ENCODE results near the gene UBC.
"Not testable (repeated sequence)": the region's sequence is repeated elsewhere in the genome, so short reads cannot be mapped to it uniquely, and the experiment has no call there.

UBC gene

DNA sequence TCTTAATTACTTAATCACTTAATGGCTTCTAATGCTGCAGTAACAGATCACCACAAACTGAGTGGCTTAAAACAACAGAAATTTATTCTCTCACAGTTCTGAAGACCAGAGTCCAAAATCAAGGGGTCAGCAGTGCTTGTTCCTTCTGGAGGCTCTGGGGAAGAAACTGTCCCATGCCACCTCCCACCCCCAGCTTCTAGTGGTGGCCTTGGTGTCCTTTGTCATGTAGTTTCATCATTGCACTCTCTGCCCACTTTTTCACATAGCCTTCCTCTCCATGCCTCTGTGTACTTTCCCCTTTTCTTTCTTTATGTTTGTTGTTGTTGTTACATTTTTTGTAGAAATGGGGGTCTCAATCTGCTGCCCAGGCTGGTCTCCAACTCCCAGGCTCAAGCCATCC is 16.1 kb upstream of the UBC start:
- no peak for DNase-seq

GRCh38 chr12:124929649-124930419 is 15.4 kb upstream of the UBC start:
- DNase-seq = no peak

- no peak for DNase-seq
Measured at GRCh38 chr12:124928912-124929530, 14.6 kb upstream of the UBC start.

DNA sequence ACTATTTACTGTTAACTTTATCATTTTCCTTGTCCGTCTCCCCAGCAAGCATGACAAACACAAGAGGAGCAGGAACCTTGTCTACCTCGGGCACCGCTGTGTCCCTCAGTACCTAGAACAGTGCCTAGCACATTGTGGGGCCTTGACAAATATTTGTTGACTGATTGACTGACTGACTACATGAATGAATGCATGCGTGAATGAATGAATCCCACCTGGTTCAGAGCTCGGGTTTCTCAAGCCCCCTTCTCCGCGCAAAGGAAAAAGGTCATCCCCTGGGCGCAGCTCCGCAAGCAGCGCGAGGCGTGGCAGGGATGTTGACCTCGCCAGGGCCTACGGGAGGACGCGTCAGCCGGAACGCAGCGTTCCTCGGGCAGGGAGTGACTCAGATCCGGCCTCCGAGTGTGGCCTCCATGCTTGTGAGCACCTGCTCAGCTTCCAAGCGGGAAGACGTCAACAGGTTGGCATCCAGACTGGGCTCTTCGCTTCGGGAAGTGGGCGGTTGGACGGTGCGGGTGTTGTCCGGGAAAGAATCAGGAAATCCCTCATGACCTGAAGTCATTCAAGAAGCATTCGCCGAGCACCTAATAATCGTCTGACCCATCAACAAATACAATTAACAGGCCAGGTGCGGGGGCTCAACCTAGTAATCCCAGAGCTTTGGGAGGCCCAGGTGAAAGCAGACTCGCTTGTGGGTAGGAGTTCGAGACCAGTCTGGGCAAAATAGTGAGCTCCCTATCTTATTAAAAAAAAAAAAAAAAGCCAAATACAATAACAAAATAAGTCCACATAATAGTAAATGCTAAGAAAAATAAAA is 13.9 kb upstream of the UBC start:
- no peak for DNase-seq

DNA sequence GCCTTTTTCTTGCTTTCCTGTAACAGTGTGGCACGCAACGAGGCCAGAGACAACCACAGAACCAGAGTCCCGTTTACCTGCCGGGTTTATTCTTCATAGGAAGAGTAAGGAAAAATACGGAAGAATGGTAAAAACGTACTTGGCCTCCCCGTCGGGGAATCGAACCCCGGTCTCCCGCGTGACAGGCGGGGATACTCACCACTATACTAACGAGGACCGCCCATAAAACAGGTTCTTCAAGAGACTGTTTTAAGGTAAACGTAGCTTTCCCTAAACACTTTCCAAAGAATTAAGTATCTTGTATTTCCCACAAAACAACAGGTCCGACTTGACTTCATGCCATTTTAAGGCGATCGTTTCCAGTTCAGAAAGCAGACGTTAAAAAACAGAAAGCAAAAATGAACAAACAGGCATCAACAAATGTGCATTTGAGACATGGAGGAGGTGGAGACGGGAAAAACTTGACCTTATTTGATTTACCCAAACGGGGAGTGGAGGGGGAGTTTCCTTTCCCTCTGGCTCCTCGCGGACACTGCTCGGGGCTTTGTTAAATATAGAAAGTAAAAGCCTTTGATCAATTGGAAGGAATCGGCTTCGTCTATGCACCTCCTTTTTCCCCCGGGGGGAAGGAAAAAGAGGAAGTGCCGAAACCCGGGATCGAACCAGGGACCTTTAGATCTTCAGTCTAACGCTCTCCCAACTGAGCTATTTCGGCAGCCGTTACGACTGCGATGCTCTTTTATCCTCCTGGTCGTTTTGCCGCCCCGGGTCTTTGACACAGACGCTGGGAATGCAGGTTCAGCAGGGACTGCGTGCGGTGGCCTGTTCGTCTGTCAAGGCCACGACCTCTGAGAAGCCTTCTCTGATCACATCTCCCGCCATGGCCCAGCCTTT is 13.0 kb upstream of the UBC start:
- DNase-seq = no peak

- not testable (repeated sequence) for DNase-seq
Measured at GRCh38 chr12:124925782-124926181, 11.3 kb upstream of the UBC start.

- DNase-seq = no peak
Measured at GRCh38 chr12:124925117-124925516, 10.7 kb upstream of the UBC start.

DNA sequence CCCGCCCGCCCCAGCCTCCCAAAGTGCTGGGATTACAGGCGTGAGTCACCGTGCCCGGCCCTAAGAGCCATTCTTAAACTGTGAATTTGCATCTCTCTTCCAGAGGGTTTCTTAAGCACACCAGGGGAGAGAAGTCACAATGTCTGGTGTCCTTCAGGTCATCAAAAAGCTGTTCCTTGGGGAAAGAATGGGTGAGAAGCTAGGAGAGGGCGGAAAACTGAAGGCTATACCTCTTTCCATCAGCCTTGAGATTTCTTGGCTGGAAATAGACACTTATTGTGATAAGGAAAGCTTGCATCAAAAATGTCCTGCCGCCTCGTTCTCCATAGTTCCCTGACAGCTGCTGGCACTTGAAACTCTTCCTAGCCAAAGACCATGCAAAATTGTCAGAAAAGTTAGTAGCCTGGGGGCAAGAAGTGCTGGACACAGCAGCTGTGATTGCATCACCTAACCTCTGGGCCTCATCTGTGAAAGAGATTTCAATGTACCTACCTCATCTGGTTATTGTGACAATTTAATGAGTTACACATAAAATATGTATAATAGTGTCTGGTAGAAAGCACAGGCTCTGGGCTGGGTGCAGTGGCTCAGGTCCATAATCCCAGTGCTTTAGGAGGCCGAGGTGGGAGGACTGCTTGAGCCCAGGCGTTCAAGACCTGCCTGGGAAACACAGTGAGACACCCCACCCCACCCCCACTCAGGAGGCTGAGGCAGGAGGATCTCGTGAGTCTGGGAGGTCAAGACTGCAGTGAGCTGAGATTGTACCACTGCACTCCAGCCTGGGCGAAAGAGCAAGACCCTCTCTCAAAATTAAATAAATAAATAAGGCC is 9.7 kb upstream of the UBC start:
- no peak for DNase-seq

- DNase-seq = no peak
Measured at GRCh38 chr12:124921200-124922031, 7.0 kb upstream of the UBC start.

- no peak for DNase-seq
Measured at GRCh38 chr12:124920353-124920935, 6.0 kb upstream of the UBC start.

DNA sequence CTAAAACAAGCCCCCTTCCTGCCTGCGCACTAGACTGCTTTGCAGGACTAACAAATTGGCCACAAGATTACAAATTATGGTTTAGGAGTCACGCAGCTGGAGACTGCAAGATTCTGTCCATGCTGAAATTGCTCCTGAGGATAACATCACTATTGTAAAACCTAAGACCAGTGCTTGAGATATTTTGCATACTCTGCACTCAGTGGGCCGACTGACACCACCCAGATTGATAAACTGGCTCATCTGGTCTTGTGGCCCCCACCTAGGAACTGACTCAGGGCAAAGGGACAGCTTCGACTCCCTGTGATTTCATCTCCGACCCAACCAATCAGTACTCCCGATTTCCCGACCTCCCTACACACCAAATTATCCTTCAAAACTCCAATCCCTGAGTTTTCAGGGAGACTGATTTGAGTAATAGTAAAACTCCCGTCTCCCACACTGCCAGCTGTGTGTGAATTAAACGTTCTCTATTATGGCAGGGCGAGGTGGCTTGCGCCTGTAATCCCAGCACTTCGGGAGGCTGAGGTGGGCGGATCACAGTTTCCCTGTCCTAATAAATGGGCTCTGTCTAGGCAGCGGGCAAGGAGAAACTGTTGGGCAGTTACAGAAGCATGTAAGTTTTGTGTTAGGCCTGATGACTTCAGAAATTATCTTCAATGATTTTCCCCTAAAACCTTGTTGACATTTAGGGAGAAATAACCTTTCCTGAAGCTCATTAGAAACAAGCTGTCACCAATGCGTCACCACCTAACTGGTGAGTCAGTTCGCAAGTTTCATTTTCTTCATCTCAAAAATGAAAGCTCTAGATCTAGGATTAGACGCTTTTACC is 5.3 kb upstream of the UBC start:
- DNase-seq = no peak

- not testable (repeated sequence) for DNase-seq
Measured at GRCh38 chr12:124918622-124918988, 4.2 kb upstream of the UBC start.

DNA sequence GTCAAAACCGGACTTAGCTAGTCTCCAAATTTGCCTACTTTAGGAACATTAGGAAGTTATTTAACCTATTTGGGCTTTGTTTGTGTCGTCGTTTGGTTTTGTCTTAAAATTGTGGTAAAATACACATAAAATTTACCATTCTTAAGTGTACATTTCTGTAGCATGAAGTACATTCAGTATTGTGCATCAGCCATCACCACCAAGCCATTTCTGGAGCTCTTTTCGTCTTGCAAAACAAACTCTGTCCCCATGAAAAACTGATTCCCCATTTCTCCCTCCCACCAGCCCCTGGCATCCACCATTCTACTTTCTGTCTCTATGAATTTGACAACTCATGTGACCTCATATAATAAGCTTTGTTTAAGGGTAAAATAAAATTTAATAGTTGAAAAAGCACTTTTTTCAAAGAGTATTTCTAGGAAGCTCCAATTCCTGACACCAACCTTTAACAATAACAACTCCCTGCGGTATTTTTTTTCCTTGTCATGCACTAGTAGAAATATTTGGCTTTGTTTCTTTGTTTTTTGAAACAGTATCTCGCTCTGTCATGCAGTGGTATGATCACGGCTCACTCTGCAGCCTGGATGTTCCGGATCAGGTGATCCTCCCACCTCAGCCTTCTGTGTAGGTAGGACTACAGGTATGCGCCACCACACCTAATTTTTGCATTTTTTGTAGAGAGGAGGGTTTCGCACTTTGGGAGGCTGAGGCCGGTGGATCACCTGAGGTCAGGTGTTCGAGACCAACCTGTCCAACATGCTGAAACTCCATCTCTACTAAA is 3.6 kb upstream of the UBC start:
- DNase-seq = no peak

GRCh38 chr12:124917135-124917840 is 2.8 kb upstream of the UBC start:
- no peak for DNase-seq

- DNase-seq = no peak
Measured at GRCh38 chr12:124916374-124917134, 2.1 kb upstream of the UBC start.

DNA sequence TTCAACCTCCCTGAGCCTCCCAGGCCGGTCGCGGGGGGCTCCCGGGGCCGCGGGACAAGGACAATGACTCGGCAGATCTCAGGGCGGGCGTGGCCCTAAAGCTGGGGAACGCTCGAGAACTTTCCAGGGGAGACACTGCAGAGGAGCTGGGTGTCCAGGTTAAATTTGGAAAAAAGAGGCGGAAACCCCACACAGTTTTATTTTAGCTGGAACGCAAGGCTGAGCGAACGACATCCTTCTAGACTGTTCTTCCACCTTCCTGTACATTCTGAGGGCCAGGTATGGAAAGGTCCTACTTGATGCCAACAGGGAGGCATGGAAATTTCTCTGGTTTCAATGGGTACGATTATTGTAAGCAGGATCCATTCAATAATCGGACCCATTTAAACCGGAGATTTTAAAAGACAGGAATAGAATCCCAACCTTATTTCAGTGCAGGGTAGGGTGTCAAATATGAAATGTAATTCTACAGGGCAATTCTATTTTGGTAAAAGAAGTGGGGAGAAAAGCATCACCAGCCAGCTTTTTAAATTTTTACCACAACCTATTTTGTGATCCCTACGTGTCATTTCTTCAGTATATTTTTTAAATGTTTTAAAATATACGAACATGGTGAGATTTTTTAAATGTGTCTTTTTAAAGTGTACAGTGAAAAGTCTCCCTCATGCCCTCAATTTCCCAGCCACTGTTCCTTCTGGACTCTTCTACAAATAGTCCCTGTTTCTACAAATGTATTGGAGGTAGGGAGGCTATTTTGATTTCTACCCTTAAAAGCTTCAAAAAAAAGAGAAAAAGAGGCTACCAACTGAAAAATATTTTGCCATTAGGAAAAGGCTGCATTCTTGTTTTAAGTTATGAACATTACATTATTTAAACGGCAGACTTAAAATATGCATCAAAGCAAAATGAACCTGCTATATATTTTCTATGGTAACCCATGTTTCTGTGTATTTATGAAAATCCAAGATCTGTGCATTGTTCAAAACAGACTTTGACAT is 1.1 kb upstream of the UBC start:
- DNase-seq = no peak

Measured in NCI-H1436 treated with DMSO at 0.1 percent for 48 hours (cell line).